Lower leg skin (tissue), 4 donors: Measurements from ENCODE around the gene CRIP1. TPM values are rescaled to one million over a fixed set of nuclear protein-coding genes. Genes with fewer than 3 reads are reported as not detected.

Experiments
- DNase-seq, 2 donors: peaks; one replicate each; pipeline ENCODE4 v3.0.0-alpha.2; 2019; ENCODE audit warnings: low spot score in 2 of 2
- H3K4me3 ChIP-seq: fragments of 200-600 bp; sonication (generic); 2 replicates; pipeline ENCODE4 v1.5.1; 2017; ENCODE audit warnings: mild to moderate bottlenecking, low read depth; ENCODE audit not compliant: poor library complexity, severe bottlenecking
- CTCF ChIP-seq, 3 donors: fragments of 450-650 bp; IDR thresholded peaks; one replicate each; pipeline ENCODE4 v1.5.1; 2016; ENCODE audit warnings: antibody characterized with exemption in 3 of 3, mild to moderate bottlenecking in 3 of 3, moderate library complexity in 2 of 3
- POLR2A ChIP-seq, 2 donors: fragments of 450-650 bp; IDR thresholded peaks; one replicate each; pipeline ENCODE4 v1.6.1; 2016 to 2017; ENCODE audit warnings: antibody characterized with exemption in 2 of 2, mild to moderate bottlenecking in 1 of 2, moderate library complexity in 1 of 2
- WGBS, 2 donors: methylation state at CpG; one replicate each; pipeline ENCODE4 v1.1.5; 2018; 5-methylcytosine and 5-hydroxymethylcytosine counted together
- intact Hi-C: fragments of 100-400 bp; cut with DNase I; formaldehyde crosslinking; loops from one replicate; pipeline ENCODE4 v1.15.0; 2023; ENCODE audit warnings: low total_unique reads
- total RNA-seq, 4 donors: library from RNA; depleted of rRNA; stranded (reverse); fragments of >200 nt; gene quantifications; one replicate each; pipeline ENCODE4 v1.1.0, GENCODE V29; 2016

The CRIP1 gene
- total RNA-seq, 4 donors from 2014 or later, result 13.1 to 103 (median 63.2) TPM

- intact Hi-C loops, result no loop called here
- 90% methylated on average over 19 to 24 of the region's 26 CpGs for WGBS, 2 donors
- no peak for TF ChIP-seq CTCF (IDR thresholded peaks at IDR 0.05)
- no peak for TF ChIP-seq POLR2A (IDR thresholded peaks at IDR 0.05)
- no peak overlapping the region for H3K4me3 ChIP-seq
- peak in 1 of 2 donors; percentile 83 for DNase-seq
These were observed 40.5 kb upstream of the CRIP1 start for GRCh38 chr14:105445901-105446845.

GRCh38 chr14:105446971-105447370 is 39.7 kb upstream of the CRIP1 start:
- intact Hi-C loops, result no loop called here
- TF ChIP-seq POLR2A (IDR thresholded peaks at IDR 0.05) (no peak), CTCF (IDR thresholded peaks at IDR 0.05) (no peak)
- whole genome bisulfite sequencing, 2 donors, result 86 to 88% methylated on average over 13 to 14 of the region's 14 CpGs
- DNase-seq, result peak in 1 of 2 donors; percentile 84
- H3K4me3 ChIP-seq, result no peak overlapping the region

GRCh38 chr14:105447651-105448640 is 38.7 kb upstream of the CRIP1 start:
- TF ChIP-seq CTCF (IDR thresholded peaks at IDR 0.05), result no peak
- no peak for TF ChIP-seq POLR2A (IDR thresholded peaks at IDR 0.05)
- DNase-seq, result no peak
- intact Hi-C loops, result no loop called here
- H3K4me3 ChIP-seq, result no peak overlapping the region
- 86% methylated on average over 24 to 28 of the region's 31 CpGs for WGBS, 2 donors

- no peak overlapping the region for H3K4me3 ChIP-seq
- TF ChIP-seq POLR2A (IDR thresholded peaks at IDR 0.05) (no peak), CTCF (IDR thresholded peaks at IDR 0.05) (peak in 1 of 3 donors; percentile 79)
- DNase-seq, result peak in 1 of 2 donors; percentile 94
- WGBS, 2 donors, result 46% methylated on average over 9 of the region's 16 CpGs; no CpG with 5 or more reads in 1 of the 2 donors
- intact Hi-C loops, result no loop called here
These were observed 38.0 kb upstream of the CRIP1 start for GRCh38 chr14:105448706-105449111.

- 91% methylated on average over 17 to 47 of the region's 47 CpGs for WGBS, 2 donors
- no peak for DNase-seq
- no peak for TF ChIP-seq POLR2A (IDR thresholded peaks at IDR 0.05)
- no peak for TF ChIP-seq CTCF (IDR thresholded peaks at IDR 0.05)
- no peak overlapping the region for H3K4me3 ChIP-seq
- intact Hi-C loops, result no loop called here
These were observed 37.2 kb upstream of the CRIP1 start for GRCh38 chr14:105449276-105450122.
